H1 (cell line): ENCODE measurements around the gene TP53I13. TPM values are rescaled to one million over a fixed set of nuclear protein-coding genes. Genes with fewer than 3 reads are reported as not detected.

ENCODE experiments used
- CTCF ChIA-PET: fragments of 300-600 bp; sonication (Branson Sonifier 250); formaldehyde crosslinking; loops from one replicate; lab custom pipeline; 2021; ENCODE audit not compliant: partially characterized antibody; lab: Charles Lee
- POLR2A ChIA-PET: fragments of 300-600 bp; sonication (Branson Sonifier 250); formaldehyde crosslinking; loops from one replicate; lab custom pipeline; 2021; ENCODE audit warnings: inconsistent platforms; ENCODE audit not compliant: partially characterized antibody; lab: Charles Lee
- DNase-seq, 2 experiments: peaks; one replicate each; pipeline versions ENCODE4 v3.0.0 to v3.0.0-alpha.2; 2010 to 2022; ENCODE audit warnings: low spot score in 2 of 2, low read depth in 1 of 2, mixed read lengths in 1 of 2
- FAIRE-seq: peaks from 2 replicates; lab custom pipeline; 2011; peaks lifted over from hg19 to GRCh38; lab: Jason Lieb, UNC
- H2AFZ ChIP-seq: 2 replicates; pipeline ENCODE4 v1.8.1; 2012; ENCODE audit warnings: low read length, inconsistent platforms
- H2AK5ac ChIP-seq: 2 replicates; pipeline ENCODE4 v1.6.1; 2013; ENCODE audit warnings: low read depth, low read length
- H2BK120ac ChIP-seq: replicated peaks from 2 replicates; pipeline ENCODE3; 2013; ENCODE audit warnings: low read depth, low read length, inconsistent platforms
- H2BK12ac ChIP-seq: 2 replicates; pipeline ENCODE4 v1.6.1; 2013; ENCODE audit warnings: low read depth, low read length
- H2BK15ac ChIP-seq: 2 replicates; pipeline ENCODE4 v1.6.1; 2013; ENCODE audit warnings: low read length
- H2BK20ac ChIP-seq: 2 replicates; pipeline ENCODE4 v1.6.1; 2013; ENCODE audit warnings: low read length
- H2BK5ac ChIP-seq: 2 replicates; pipeline ENCODE4 v1.6.1; 2013; ENCODE audit warnings: low read depth, low read length
- H3K14ac ChIP-seq: 2 replicates; pipeline ENCODE4 v1.6.1; 2013; ENCODE audit warnings: inconsistent platforms; ENCODE audit not compliant: insufficient read length
- H3K18ac ChIP-seq: 2 replicates; pipeline ENCODE4 v1.6.1; 2013; ENCODE audit warnings: low read length; ENCODE audit errors: extremely low read depth
- H3K23ac ChIP-seq: 2 replicates; pipeline ENCODE4 v1.6.1; 2013; ENCODE audit warnings: inconsistent platforms; ENCODE audit not compliant: insufficient read length
- H3K23me2 ChIP-seq: 2 replicates; pipeline ENCODE4 v1.6.1; 2013; ENCODE audit warnings: low read depth, low read length
- H3K27ac ChIP-seq: 2 replicates; pipeline ENCODE4 v1.6.1; 2011; ENCODE audit warnings: low read depth, low read length, inconsistent platforms
- H3K27me3 ChIP-seq, 4 experiments: replicated peaks in 1 of 4; 1 replicate in 1 of 4; 2 replicates in 3 of 4; pipeline versions ENCODE4 v1.6.1 to v1.8.1; 2011 to 2013; ENCODE audit warnings: low read length in 3 of 4, mild to moderate bottlenecking in 3 of 4, inconsistent platforms in 2 of 4, mixed read lengths in 2 of 4, moderate library complexity in 1 of 4; ENCODE audit not compliant: control insufficient read depth in 3 of 4, insufficient read depth in 3 of 4; ENCODE audit errors: extremely low read depth in 1 of 4
- H3K36me3 ChIP-seq, 4 experiments: 2 replicates each; pipeline versions ENCODE4 v1.6.1 to v1.8.1; 2011 to 2013; ENCODE audit warnings: mild to moderate bottlenecking in 4 of 4, low read length in 3 of 4, moderate library complexity in 2 of 4, control low read depth in 1 of 4, inconsistent platforms in 1 of 4; ENCODE audit not compliant: insufficient read depth in 4 of 4, control insufficient read depth in 2 of 4
- H3K4ac ChIP-seq: replicated peaks from 2 replicates; pipeline ENCODE3; 2013; ENCODE audit warnings: low read length, low read depth, mixed read lengths, inconsistent platforms; ENCODE audit not compliant: insufficient read length
- H3K4me1 ChIP-seq, 4 experiments: replicated peaks in 1 of 4; 1 replicate in 1 of 4; 2 replicates in 3 of 4; pipeline versions ENCODE4 v1.6.1 to v1.8.1; 2011 to 2013; ENCODE audit warnings: low read length in 3 of 4, inconsistent platforms in 2 of 4, mixed read lengths in 1 of 4; ENCODE audit not compliant: insufficient read depth in 4 of 4, control insufficient read depth in 3 of 4
- H3K4me2 ChIP-seq, 2 experiments: 2 replicates each; pipeline versions ENCODE4 v1.6.1 to v1.8.1; 2011 to 2013; ENCODE audit warnings: low read depth in 2 of 2, low read length in 2 of 2, control low read depth in 1 of 2, inconsistent platforms in 1 of 2, mild to moderate bottlenecking in 1 of 2; ENCODE audit not compliant: insufficient read depth in 1 of 2
- H3K4me3 ChIP-seq, 4 experiments: fragments of 200-600, 300-600 bp in 1 of 4; sonication (generic), shearing (Covaris generic), sonication (Bioruptor Twin) in 1 of 4; 2 replicates each; pipeline versions ENCODE4 v1.5.1 to v1.8.1; 2011 to 2016; ENCODE audit warnings: low read length in 4 of 4, low read depth in 3 of 4, control low read depth in 2 of 4, inconsistent platforms in 2 of 4, mild to moderate bottlenecking in 2 of 4, mixed read lengths in 1 of 4, moderate library complexity in 1 of 4; ENCODE audit not compliant: insufficient read depth in 2 of 4; ENCODE audit errors: extremely low read depth in 1 of 4
- H3K56ac ChIP-seq: replicated peaks from 2 replicates; pipeline ENCODE3; 2013; ENCODE audit warnings: low read depth, mild to moderate bottlenecking, mixed read lengths, low read length, inconsistent platforms; ENCODE audit not compliant: insufficient read length
- H3K79me1 ChIP-seq: 2 replicates; pipeline ENCODE4 v1.6.1; 2013; ENCODE audit warnings: low read depth, low read length, control low read depth
- H3K79me2 ChIP-seq, 2 experiments: 2 replicates each; pipeline versions ENCODE4 v1.6.1 to v1.8.1; 2012 to 2013; ENCODE audit warnings: low read length in 2 of 2, mild to moderate bottlenecking in 2 of 2, inconsistent platforms in 1 of 2; ENCODE audit not compliant: insufficient read depth in 2 of 2, control insufficient read depth in 1 of 2
- H3K9ac ChIP-seq, 4 experiments: replicated peaks in 1 of 4; 1 replicate in 1 of 4; 2 replicates in 3 of 4; pipeline versions ENCODE4 v1.6.1 to v1.8.1; 2011 to 2013; ENCODE audit warnings: low read depth in 3 of 4, low read length in 3 of 4, control low read depth in 2 of 4, mild to moderate bottlenecking in 2 of 4, moderate library complexity in 2 of 4, inconsistent platforms in 1 of 4; ENCODE audit errors: extremely low read depth in 1 of 4
- H3K9me3 ChIP-seq, 2 experiments: 2 replicates each; pipeline versions ENCODE4 v1.6.1 to v1.8.1; 2012 to 2013; ENCODE audit warnings: mild to moderate bottlenecking in 2 of 2, moderate library complexity in 2 of 2, control low read depth in 1 of 2, inconsistent platforms in 1 of 2, low read depth in 1 of 2, low read length in 1 of 2, mixed read lengths in 1 of 2; ENCODE audit not compliant: insufficient read depth in 2 of 2
- H4K20me1 ChIP-seq, 2 experiments: replicated peaks in 1 of 2; 2 replicates each; pipeline versions ENCODE3 to v1.8.1; 2011 to 2013; ENCODE audit warnings: inconsistent platforms in 2 of 2, low read length in 2 of 2, mild to moderate bottlenecking in 1 of 2; ENCODE audit not compliant: insufficient read depth in 2 of 2, control insufficient read depth in 1 of 2
- H4K5ac ChIP-seq: 2 replicates; pipeline ENCODE4 v1.6.1; 2013; ENCODE audit warnings: low read length, low read depth, mixed read lengths, inconsistent platforms; ENCODE audit not compliant: insufficient read length
- H4K8ac ChIP-seq: 2 replicates; pipeline ENCODE4 v1.8.0; 2013; ENCODE audit warnings: mild to moderate bottlenecking, moderate library complexity, low read length, inconsistent platforms; ENCODE audit not compliant: insufficient read depth; ENCODE audit errors: extremely low read depth
- H4K91ac ChIP-seq: replicated peaks from 2 replicates; pipeline ENCODE3; 2013; ENCODE audit warnings: low read length, mixed read lengths, inconsistent platforms; ENCODE audit not compliant: insufficient read length
- POLR2A ChIP-seq, 2 experiments: IDR thresholded peaks; 1 replicate in 1 of 2; 2 replicates in 1 of 2; pipeline ENCODE4 v1.6.1; 2011; ENCODE audit warnings: low read depth in 2 of 2, low read length in 2 of 2, mild to moderate bottlenecking in 2 of 2; ENCODE audit errors: control extremely low read depth in 1 of 2
- SP2 ChIP-seq: IDR thresholded peaks from 2 replicates; pipeline ENCODE4 v1.6.1; 2012; ENCODE audit warnings: mild to moderate bottlenecking, low read length, inconsistent platforms
- ZNF274 ChIP-seq: IDR thresholded peaks from 2 replicates; pipeline ENCODE4 v1.7.0; 2012; ENCODE audit warnings: low read length, borderline replicate concordance; ENCODE audit errors: extremely low read depth
- WGBS, 2 experiments: shearing (Covaris generic) in 1 of 2; methylation state at CpG; one replicate each; pipeline versions ENCODE4 v1.1.6 to v1.1.7; 2013 to 2015; ENCODE audit warnings: low lambda C conversion rate in 2 of 2, mixed read lengths in 2 of 2, inconsistent platforms in 1 of 2, low coverage in 1 of 2, missing lambda C conversion rate in 1 of 2; ENCODE audit not compliant: insufficient replicate concordance in 2 of 2, insufficient coverage in 1 of 2, insufficient read length in 1 of 2; ENCODE audit errors: extremely low coverage in 1 of 2, missing lambda C conversion rate in 1 of 2; 5-methylcytosine and 5-hydroxymethylcytosine counted together
- polyA plus RNA-seq, 7 experiments: library from polyadenylated mRNA; depleted of rRNA in 3 of 7; stranded (reverse) in 5 of 7; unstranded in 2 of 7; fragments of >200 nt in 5 of 7; fragments of 200-250 nt in 2 of 7; gene quantifications; 1 replicate in 5 of 7; 2 replicates in 1 of 7; 4 replicates in 1 of 7; pipeline versions ENCODE4 v1.2.1 to v1.2.3, GENCODE V29; 2011 to 2013; ENCODE audit warnings: missing spikeins in 2 of 7, mixed read lengths in 2 of 7
- total RNA-seq: library from RNA; stranded (reverse); fragmentation: NEBNext Ultra II Directional; extraction: Animal tissue kit (Norgen Biotek cat#: 25700); gene quantifications from 2 replicates; pipeline ENCODE4 v1.2.1, GENCODE V29; 2021

TP53I13 gene
- total and polyA plus RNA-seq, 2 of the 8 experiments (the other 6 are each of a cell fraction or from before 2014, with no cell fraction given): 22.4 to 35.7 TPM

DNA sequence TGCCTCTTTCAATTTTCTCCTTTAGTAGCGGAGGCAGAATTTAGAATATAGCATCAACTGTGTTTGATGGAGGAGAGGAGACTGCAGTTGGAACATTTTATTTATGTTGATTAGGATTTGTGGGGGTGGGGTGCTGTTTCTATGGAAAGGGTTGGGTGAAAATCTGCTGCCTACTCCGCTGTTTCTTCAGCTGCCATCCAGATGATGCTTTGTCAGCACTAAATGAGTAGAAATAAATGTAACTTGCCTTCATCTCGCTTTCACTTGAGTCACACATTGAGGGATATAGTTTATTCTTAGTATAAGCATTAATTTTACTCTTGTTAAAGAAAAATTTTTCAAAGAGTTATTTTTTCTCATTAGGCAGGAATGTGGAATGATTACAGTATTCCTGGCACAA lies 43.8 kb upstream of the TP53I13 start:
- no peak overlapping the region for H2AK5ac ChIP-seq
- TF ChIP-seq POLR2A (IDR thresholded peaks at IDR 0.05; ENCODE audit: control extremely low read depth in 1 of 2, low read depth in 2 of 2, low read length in 2 of 2) (no peak), ZNF274 (no peak), SP2 (no peak)

More for the DNA sequence above, 43.8 kb upstream of the TP53I13 start:
- DNase-seq: no peak
- CTCF ChIA-PET: interaction anchor here (1.0 to 2.9 kb wide), 3 partner anchors 11 to 155 kb away, joined by 3 to 20 read pairs (median 3); no protein-coding TSS in a partner anchor
- H2BK120ac ChIP-seq: no peak overlapping the region
- no peak for FAIRE-seq
- no peaks in the 10 kb centered on the region for H3K79me2 ChIP-seq
- H3K4me1 ChIP-seq: no peaks in the 10 kb centered on the region
- H3K23me2 ChIP-seq: no peaks in the 10 kb centered on the region
- no peak overlapping the region for H2BK12ac ChIP-seq
- no peak overlapping the region for H3K9ac ChIP-seq
- H3K27me3 ChIP-seq: no peaks in the 10 kb centered on the region
- no peak overlapping the region for H4K8ac ChIP-seq
- WGBS, 2 experiments: 86% methylated on average over 3 of the region's 3 CpGs; no CpG with 5 or more reads in 1 of the 2 experiments
- H4K5ac ChIP-seq: no peak overlapping the region
- no peak overlapping the region for H3K27ac ChIP-seq
- no peak overlapping the region for H2BK15ac ChIP-seq
- POLR2A ChIA-PET: no interaction called here
- H3K4me2 ChIP-seq: no peak overlapping the region
- no peak overlapping the region for H3K56ac ChIP-seq
- H3K18ac ChIP-seq: no peak overlapping the region
- H3K23ac ChIP-seq: no peak overlapping the region
- no peak overlapping the region for H3K4me3 ChIP-seq
- H3K14ac ChIP-seq: no peak overlapping the region
- no peak overlapping the region for H4K91ac ChIP-seq
- no peaks in the 10 kb centered on the region for H3K9me3 ChIP-seq
- no peak overlapping the region for H2BK5ac ChIP-seq
- peaks cover 2 to 43% (median 14%) of the 10 kb centered on the region in 4 experiments; a peak in 6 of 8 replicates for H3K36me3 ChIP-seq
- no peak overlapping the region for H2AFZ ChIP-seq
- H4K20me1 ChIP-seq: no peaks in the 10 kb centered on the region
- no peak overlapping the region for H2BK20ac ChIP-seq
- no peak overlapping the region for H3K4ac ChIP-seq
- no peaks in the 10 kb centered on the region for H3K79me1 ChIP-seq
